Trophoblast cell (in vitro differentiated cells and primary cell): ENCODE data around the gene KLHL40.
"Not testable (repeated sequence)": the region's sequence is repeated elsewhere in the genome, so short reads cannot be mapped to it uniquely, and the experiment has no call there.

Experiments
- DNase-seq, 2 donors: peaks; one replicate each; pipeline ENCODE4 v3.0.0-alpha.2; 2016
- H2AFZ ChIP-seq: 2 replicates; pipeline ENCODE4 v1.6.1; 2013; ENCODE audit warnings: low read length, moderate library complexity, mild to moderate bottlenecking; ENCODE audit not compliant: insufficient read depth, poor library complexity
- H2AK5ac ChIP-seq: 2 replicates; pipeline ENCODE4 v1.6.1; 2013; ENCODE audit warnings: mild to moderate bottlenecking, low read length
- H2BK120ac ChIP-seq: 2 replicates; pipeline ENCODE4 v1.6.1; 2013; ENCODE audit warnings: low read length, mild to moderate bottlenecking, moderate library complexity; ENCODE audit not compliant: insufficient read depth, poor library complexity
- H2BK12ac ChIP-seq: 2 replicates; pipeline ENCODE4 v1.6.1; 2013; ENCODE audit warnings: mild to moderate bottlenecking, low read length, moderate library complexity
- H2BK5ac ChIP-seq: 2 replicates; pipeline ENCODE4 v1.6.1; 2013; ENCODE audit warnings: low read length, low read depth, moderate library complexity, mild to moderate bottlenecking; ENCODE audit not compliant: poor library complexity
- H3K14ac ChIP-seq: 2 replicates; pipeline ENCODE4 v1.6.1; 2013; ENCODE audit warnings: mild to moderate bottlenecking, low read length
- H3K18ac ChIP-seq: 2 replicates; pipeline ENCODE4 v1.6.1; 2013; ENCODE audit warnings: mild to moderate bottlenecking, low read length
- H3K23ac ChIP-seq: 2 replicates; pipeline ENCODE4 v1.6.1; 2013; ENCODE audit warnings: low read length
- H3K27ac ChIP-seq: 2 replicates; pipeline ENCODE4 v1.5.1; 2013; ENCODE audit warnings: low read depth, mild to moderate bottlenecking, inconsistent platforms, low read length, moderate library complexity
- H3K27me3 ChIP-seq: 2 replicates; pipeline ENCODE4 v1.6.1; 2013; ENCODE audit warnings: inconsistent platforms, mild to moderate bottlenecking, low read length, moderate library complexity; ENCODE audit not compliant: insufficient read depth
- H3K36me3 ChIP-seq, 2 experiments: 1 replicate in 1 of 2; 2 replicates in 1 of 2; pipeline ENCODE4 v1.6.1; 2013; ENCODE audit warnings: low read length in 2 of 2, mild to moderate bottlenecking in 2 of 2, moderate library complexity in 1 of 2; ENCODE audit not compliant: insufficient read depth in 2 of 2, control insufficient read depth in 1 of 2
- H3K4ac ChIP-seq: 2 replicates; pipeline ENCODE4 v1.6.1; 2013; ENCODE audit warnings: low read depth, mild to moderate bottlenecking, low read length, moderate library complexity
- H3K4me1 ChIP-seq, 2 experiments: 1 replicate in 1 of 2; 2 replicates in 1 of 2; pipeline ENCODE4 v1.6.1; 2013; ENCODE audit warnings: low read length in 2 of 2, mild to moderate bottlenecking in 2 of 2, moderate library complexity in 1 of 2; ENCODE audit not compliant: insufficient read depth in 2 of 2, control insufficient read depth in 1 of 2
- H3K4me2 ChIP-seq: 2 replicates; pipeline ENCODE4 v1.6.1; 2013; ENCODE audit warnings: inconsistent platforms, mild to moderate bottlenecking, low read length, moderate library complexity
- H3K4me3 ChIP-seq: 2 replicates; pipeline ENCODE4 v1.5.1; 2013; ENCODE audit warnings: mild to moderate bottlenecking, low read depth, low read length, inconsistent platforms
- H3K79me1 ChIP-seq: one replicate; pipeline ENCODE4 v1.6.1; 2013; ENCODE audit warnings: low read length
- H3K79me2 ChIP-seq: 2 replicates; pipeline ENCODE4 v1.6.1; 2013; ENCODE audit warnings: low read length, mild to moderate bottlenecking; ENCODE audit not compliant: control insufficient read depth, insufficient read depth, poor library complexity
- H3K9ac ChIP-seq: 2 replicates; pipeline ENCODE4 v1.6.1; 2013; ENCODE audit warnings: mild to moderate bottlenecking, low read length
- H3K9me3 ChIP-seq: 2 replicates; pipeline ENCODE4 v1.6.1; 2013; ENCODE audit warnings: low read depth, mild to moderate bottlenecking, control low read depth, inconsistent platforms, low read length; ENCODE audit not compliant: insufficient read depth
- H4K12ac ChIP-seq: 2 replicates; pipeline ENCODE4 v1.6.1; 2013; ENCODE audit warnings: low read depth, mild to moderate bottlenecking, low read length, moderate library complexity
- H4K8ac ChIP-seq: 2 replicates; pipeline ENCODE4 v1.6.1; 2013; ENCODE audit warnings: low read depth, mild to moderate bottlenecking, low read length, moderate library complexity
- H4K91ac ChIP-seq: one replicate; pipeline ENCODE4 v1.6.1; 2013; ENCODE audit warnings: low read depth, mild to moderate bottlenecking, low read length, moderate library complexity
- WGBS: extraction: QIAGEN DNeasy Blood & Tissue Kit; methylation state at CpG from one replicate; pipeline ENCODE4 v1.1.7; 2013; ENCODE audit warnings: missing lambda C conversion rate; ENCODE audit not compliant: insufficient read length, insufficient coverage; ENCODE audit errors: extremely low coverage; 5-methylcytosine and 5-hydroxymethylcytosine counted together

KLHL40 gene

GRCh38 chr3:42722442-42722841, 37.1 kb downstream of the KLHL40 start:
- H3K23ac ChIP-seq, H3K4me3 ChIP-seq, H3K4me1 ChIP-seq, H4K12ac ChIP-seq, H3K79me2 ChIP-seq, H3K9me3 ChIP-seq, H2AFZ ChIP-seq, H3K18ac ChIP-seq, H3K4me2 ChIP-seq, H3K27me3 ChIP-seq, H2AK5ac ChIP-seq, H4K91ac ChIP-seq, H2BK120ac ChIP-seq, H4K8ac ChIP-seq, H2BK5ac ChIP-seq, DNase-seq, H3K36me3 ChIP-seq, H2BK12ac ChIP-seq, H3K9ac ChIP-seq, H3K79me1 ChIP-seq, H3K4ac ChIP-seq, H3K27ac ChIP-seq, H3K14ac ChIP-seq: not testable (repeated sequence)
- no CpG with 5 or more reads among the region's 3 CpGs for WGBS

- Histone ChIP-seq H2AK5ac (no peak overlapping the region), H4K12ac (no peak overlapping the region), H3K27me3 (no peaks in the 10 kb centered on the region), H3K4me2 (no peak overlapping the region), H3K79me1 (no peaks in the 10 kb centered on the region), H3K9me3 (no peaks in the 10 kb centered on the region), H2AFZ (no peak overlapping the region), H2BK12ac (no peak overlapping the region), H3K27ac (no peak overlapping the region), H3K36me3 (no peaks in the 10 kb centered on the region), H3K9ac (no peak overlapping the region), H3K79me2 (no peaks in the 10 kb centered on the region), H3K4me1 (no peaks in the 10 kb centered on the region), H2BK120ac (no peak overlapping the region), H4K91ac (no peak overlapping the region), H3K23ac (no peak overlapping the region), H3K18ac (no peak overlapping the region), H3K14ac (no peak overlapping the region), H2BK5ac (no peak overlapping the region), H3K4ac (no peak overlapping the region), H4K8ac (no peak overlapping the region), H3K4me3 (no peak overlapping the region)
- no peak for DNase-seq
- no CpG with 5 or more reads among the region's 2 CpGs for WGBS
Measured at GRCh38 chr3:42723219-42723618, 37.9 kb downstream of the KLHL40 start.

- no peak overlapping the region for H3K23ac ChIP-seq
- no CpG with 5 or more reads among the region's 2 CpGs for WGBS
- H2BK12ac ChIP-seq = no peak overlapping the region
- no peaks in the 10 kb centered on the region for H3K36me3 ChIP-seq
- H3K27ac ChIP-seq = no peak overlapping the region
- H3K4me2 ChIP-seq = no peak overlapping the region
- H3K9me3 ChIP-seq = peaks cover 3% of the 10 kb centered on the region
- H3K14ac ChIP-seq = no peak overlapping the region
- H3K4ac ChIP-seq = no peak overlapping the region
- no peaks in the 10 kb centered on the region for H3K79me2 ChIP-seq
- no peak overlapping the region for H4K12ac ChIP-seq
- no peak overlapping the region for H4K91ac ChIP-seq
- H3K79me1 ChIP-seq = no peaks in the 10 kb centered on the region
- no peak overlapping the region for H2AFZ ChIP-seq
- no peak overlapping the region for H2BK5ac ChIP-seq
- H4K8ac ChIP-seq = no peak overlapping the region
- no peak overlapping the region for H2BK120ac ChIP-seq
- H3K4me1 ChIP-seq = no peaks in the 10 kb centered on the region
- H2AK5ac ChIP-seq = no peak overlapping the region
- no peak for DNase-seq
- H3K18ac ChIP-seq = no peak overlapping the region
- H3K4me3 ChIP-seq = no peak overlapping the region
- H3K27me3 ChIP-seq = peaks cover 2% of the 10 kb centered on the region
- H3K9ac ChIP-seq = no peak overlapping the region
Measured at GRCh38 chr3:42725454-42725853, 40.1 kb downstream of the KLHL40 start.

- WGBS = no CpG with 5 or more reads among the region's 3 CpGs
- Histone ChIP-seq H3K4me2 (no peak overlapping the region), H3K23ac (no peak overlapping the region), H3K4ac (no peak overlapping the region), H3K27ac (no peak overlapping the region), H4K12ac (no peak overlapping the region), H3K9me3 (peaks cover 3% of the 10 kb centered on the region), H4K91ac (no peak overlapping the region), H4K8ac (no peak overlapping the region), H2BK12ac (no peak overlapping the region), H3K4me3 (no peak overlapping the region), H3K9ac (no peak overlapping the region), H2BK120ac (no peak overlapping the region), H2AK5ac (no peak overlapping the region), H2AFZ (no peak overlapping the region), H3K4me1 (peaks cover 0 to 3% of the 10 kb centered on the region in 2 experiments), H3K18ac (no peak overlapping the region), H3K14ac (no peak overlapping the region), H3K79me2 (no peaks in the 10 kb centered on the region), H3K79me1 (no peaks in the 10 kb centered on the region), H3K27me3 (peaks cover 2% of the 10 kb centered on the region), H2BK5ac (no peak overlapping the region), H3K36me3 (no peaks in the 10 kb centered on the region)
- DNase-seq = no peak
Measured at GRCh38 chr3:42728056-42728455, 42.7 kb downstream of the KLHL40 start.
